GM19099 (cell line): ENCODE data around the gene SNAPC5.

Experiments
- POLR2A ChIP-seq: IDR thresholded peaks from 3 replicates; pipeline ENCODE4 v1.6.1; 2011; ENCODE audit warnings: low read depth; ENCODE audit not compliant: insufficient read length; ENCODE audit errors: extremely low read depth

Gene SNAPC5

GRCh38 chr15:66474135-66474534 lies 23.4 kb downstream of the SNAPC5 start:
- TF ChIP-seq POLR2A: no peak

DNA sequence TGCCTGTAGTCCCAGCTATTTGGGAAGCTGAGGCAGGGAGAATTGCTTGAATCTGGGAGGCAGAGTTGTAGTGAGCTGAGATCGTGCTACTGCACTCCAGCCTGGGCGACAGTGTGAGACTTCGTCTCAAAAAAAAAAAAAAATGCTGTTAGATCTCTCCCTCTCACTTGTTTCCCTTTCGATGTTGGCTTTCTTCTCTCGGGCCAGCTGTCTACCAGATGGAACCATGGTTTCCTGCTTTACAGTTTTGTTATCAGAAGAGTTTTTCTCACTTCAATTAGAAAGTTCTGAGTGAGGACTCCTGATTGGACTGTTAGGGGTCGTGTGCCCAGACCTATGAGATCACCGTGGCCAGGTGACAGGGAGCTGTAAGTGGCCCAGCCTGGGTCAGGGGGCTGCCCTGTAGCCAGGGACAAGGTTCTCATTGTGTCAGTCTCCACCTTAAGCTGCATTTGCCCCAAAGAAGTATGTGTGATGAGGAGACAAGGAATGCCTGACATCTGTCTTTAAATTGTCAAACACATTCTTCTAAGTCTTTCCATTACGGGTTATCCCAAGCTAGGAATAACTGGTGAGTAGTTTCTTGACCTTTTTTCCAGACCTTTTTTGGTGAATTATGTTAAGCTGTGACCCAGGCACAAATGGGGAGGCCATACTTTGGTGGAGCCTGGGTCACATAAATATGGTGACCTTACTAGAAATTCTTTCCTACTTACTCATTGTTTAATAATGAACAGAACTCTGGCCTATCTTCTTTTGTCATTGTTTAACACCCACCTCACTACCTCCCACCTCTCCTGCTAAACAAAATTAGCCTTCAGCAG lies 25.2 kb downstream of the SNAPC5 start:
- no peak for TF ChIP-seq POLR2A

DNA sequence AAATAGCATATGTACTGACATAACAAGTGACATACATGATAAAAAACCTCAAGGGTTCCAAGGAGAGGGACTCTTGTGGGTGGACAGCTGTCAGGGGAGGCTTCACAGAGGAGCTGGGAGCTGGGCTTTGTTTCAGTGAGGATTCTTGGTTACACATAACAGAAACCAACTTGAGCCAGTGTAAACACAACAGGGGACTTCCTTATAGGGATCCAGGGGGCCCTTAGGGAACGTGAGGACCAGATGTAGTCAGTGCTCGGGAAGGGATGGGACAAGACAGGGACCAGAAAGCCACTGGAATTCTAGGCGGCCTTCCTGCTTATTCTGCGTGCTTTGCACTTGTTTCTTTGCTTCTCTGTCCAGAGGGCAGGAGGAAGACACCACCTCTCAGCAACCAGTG lies 34.9 kb downstream of the SNAPC5 start:
- no peak for TF ChIP-seq POLR2A

- no peak for TF ChIP-seq POLR2A
These were observed 35.6 kb downstream of the SNAPC5 start for GRCh38 chr15:66461917-66462316.

DNA sequence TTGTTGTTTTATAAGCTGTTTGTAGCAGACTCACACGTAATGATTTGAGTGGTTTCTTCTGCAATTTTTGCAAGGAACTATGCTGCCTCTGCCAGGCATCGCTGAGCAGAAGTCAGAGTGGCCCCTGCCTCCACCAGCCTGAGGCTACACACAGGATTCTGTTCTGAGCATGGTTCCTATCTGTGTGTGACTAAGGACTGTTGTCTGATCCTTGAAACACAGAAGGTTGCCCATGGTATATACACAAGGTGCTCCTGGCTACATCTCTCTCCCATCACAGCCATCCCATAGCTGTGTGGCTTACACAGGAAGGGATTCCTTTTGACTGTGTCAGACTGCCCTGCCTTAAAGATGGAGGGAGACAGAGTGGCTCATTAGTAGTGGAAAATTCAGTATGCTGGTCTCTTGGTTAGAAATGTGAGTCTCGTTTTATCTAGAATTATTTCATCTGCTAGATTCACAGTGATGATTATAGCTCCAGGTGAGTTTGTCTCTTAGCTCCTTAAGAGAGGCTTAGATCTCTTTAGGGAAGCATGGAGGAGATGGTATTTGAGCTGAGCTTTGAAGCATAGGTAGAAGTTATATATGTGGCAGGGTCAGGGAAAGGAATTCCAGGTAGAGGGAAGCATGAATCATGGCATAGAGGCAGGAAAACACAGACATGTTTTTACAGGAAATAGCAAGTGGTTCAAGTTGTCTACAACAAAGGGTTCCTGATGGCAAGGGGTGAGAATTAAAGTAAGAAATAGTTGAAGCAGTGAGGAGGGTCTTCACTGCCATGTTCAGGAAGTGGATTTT lies 37.5 kb downstream of the SNAPC5 start:
- no peak for TF ChIP-seq POLR2A

DNA sequence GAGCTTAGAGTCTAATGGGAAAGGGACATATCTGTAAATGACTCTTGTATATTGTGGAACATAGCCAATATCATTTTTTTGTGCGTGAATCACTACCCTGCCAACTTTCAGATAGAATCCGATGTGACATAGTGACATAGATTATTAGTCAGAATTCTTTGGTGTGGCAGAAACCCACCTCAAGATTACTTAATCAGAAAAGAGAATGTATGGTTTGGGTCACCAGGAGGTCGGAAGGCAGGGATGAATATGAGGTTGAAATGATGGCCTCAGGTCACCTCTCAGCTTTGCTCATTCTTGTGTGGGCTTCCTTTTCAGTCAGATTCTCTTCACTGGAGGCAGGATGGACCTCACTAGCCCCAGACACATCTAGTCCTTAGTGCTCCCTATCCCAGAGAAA lies 41.4 kb downstream of the SNAPC5 start:
- TF ChIP-seq POLR2A: no peak

GRCh38 chr15:66454143-66454542 lies 43.4 kb downstream of the SNAPC5 start:
- no peak for TF ChIP-seq POLR2A

DNA sequence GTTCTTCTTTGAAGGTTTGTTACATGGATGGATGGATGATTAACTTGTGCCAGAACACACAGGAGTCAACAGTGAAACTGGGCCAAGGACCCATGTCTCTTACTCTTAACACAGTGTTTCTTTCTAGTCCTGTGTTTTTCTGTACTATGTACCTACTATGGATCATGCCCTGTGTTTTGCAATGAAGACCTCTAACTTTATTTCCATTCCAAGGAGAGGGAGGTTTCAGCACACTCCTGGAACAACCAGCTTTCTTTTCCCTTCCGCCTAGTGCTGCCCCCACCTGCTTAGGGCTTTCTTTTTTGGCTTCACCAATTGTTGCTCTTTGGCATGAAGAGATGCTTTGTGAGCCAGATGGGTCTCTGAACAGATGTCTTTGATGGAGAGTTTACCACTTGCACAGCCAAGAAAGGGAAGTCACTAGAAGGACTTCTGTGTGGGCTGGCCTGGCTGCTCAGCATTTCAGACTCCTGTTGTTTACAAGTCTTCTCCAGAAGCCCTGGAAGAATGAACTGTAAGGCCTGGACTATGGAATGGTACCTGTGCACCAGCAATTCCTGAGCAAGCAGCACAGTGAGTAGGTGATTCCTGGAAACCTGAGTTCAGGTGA lies 44.5 kb downstream of the SNAPC5 start:
- TF ChIP-seq POLR2A: no peak

- TF ChIP-seq POLR2A: no peak
These were observed 45.1 kb downstream of the SNAPC5 start for GRCh38 chr15:66452420-66452819.
